SK-N-SH (cell line): ENCODE results near the gene ISOC2. TPM values are rescaled to one million over a fixed set of nuclear protein-coding genes. Genes with fewer than 3 reads are reported as not detected.

Source experiments
- CTCF ChIA-PET: fragments of 300-600, 350-600 bp; formaldehyde crosslinking; extraction: SDS; loops from one replicate; lab custom pipeline; 2021; lab: Yijun Ruan, JAX
- POLR2A ChIA-PET: fragments of 350-600 bp; sonication (Branson Sonifier 250); formaldehyde crosslinking; extraction: SDS; loops from one replicate; lab custom pipeline; 2020; ENCODE audit warnings: antibody characterized with exemption, inconsistent platforms; lab: Yijun Ruan, JAX
- DNase-seq: peaks from one replicate; pipeline ENCODE4 v3.0.0; 2012
- H2AFZ ChIP-seq: fragments of 200-600 bp; sonication (generic); 2 replicates; pipeline ENCODE4 v1.8.1; 2016; ENCODE audit warnings: antibody characterized with exemption, mild to moderate bottlenecking, low read depth
- H3F3A ChIP-seq: fragments of 200-600 bp; sonication (generic); replicated peaks from 2 replicates; pipeline ENCODE3; 2016; ENCODE audit warnings: antibody characterized with exemption, mild to moderate bottlenecking; ENCODE audit not compliant: insufficient read depth
- H3K27ac ChIP-seq, 2 experiments: fragments of 200-500 bp in 1 of 2; fragments of 200-600 bp in 1 of 2; sonication (Bioruptor generic) in 1 of 2; sonication (generic), shearing (Covaris generic) in 1 of 2; 2 replicates each; pipeline versions ENCODE4 v1.5.1 to v1.6.1; 2014 to 2016; ENCODE audit warnings: low read depth in 2 of 2, inconsistent platforms in 1 of 2, low read length in 1 of 2, mild to moderate bottlenecking in 1 of 2, mixed read lengths in 1 of 2
- H3K27me3 ChIP-seq: fragments of 200-600 bp; sonication (generic), shearing (Covaris generic); 2 replicates; pipeline ENCODE4 v1.6.1; 2016; ENCODE audit warnings: mixed run types; ENCODE audit not compliant: insufficient read depth
- H3K36me3 ChIP-seq, 2 experiments: fragments of 200-500 bp in 1 of 2; fragments of 200-600 bp in 1 of 2; sonication (Bioruptor generic) in 1 of 2; sonication (generic) in 1 of 2; replicated peaks in 1 of 2; 2 replicates each; pipeline versions ENCODE3 to v1.5.1; 2014 to 2016; ENCODE audit warnings: low read length in 1 of 2, mild to moderate bottlenecking in 1 of 2; ENCODE audit not compliant: insufficient read depth in 2 of 2, control insufficient read depth in 1 of 2
- H3K4me1 ChIP-seq, 2 experiments: fragments of 200-500 bp in 1 of 2; fragments of 200-600 bp in 1 of 2; sonication (Bioruptor generic) in 1 of 2; sonication (generic), shearing (Covaris generic) in 1 of 2; 2 replicates each; pipeline versions ENCODE4 v1.5.1 to v1.6.1; 2014 to 2016; ENCODE audit warnings: low read depth in 1 of 2, low read length in 1 of 2, mixed run types in 1 of 2; ENCODE audit not compliant: insufficient read depth in 2 of 2, control insufficient read depth in 1 of 2
- H3K4me2 ChIP-seq: fragments of 200-600 bp; sonication (generic), shearing (Covaris generic); 2 replicates; pipeline ENCODE4 v1.6.1; 2017; ENCODE audit warnings: mixed run types
- H3K4me3 ChIP-seq, 2 experiments: fragments of 200-500 bp in 1 of 2; fragments of 200-600 bp in 1 of 2; sonication (Bioruptor generic) in 1 of 2; sonication (generic), shearing (Covaris generic) in 1 of 2; 2 replicates each; pipeline versions ENCODE4 v1.5.1 to v1.8.1; 2014 to 2016; ENCODE audit warnings: low read depth in 2 of 2, inconsistent platforms in 1 of 2, low read length in 1 of 2, mild to moderate bottlenecking in 1 of 2, mixed read lengths in 1 of 2, moderate library complexity in 1 of 2
- H3K79me2 ChIP-seq: fragments of 200-600 bp; sonication (generic); 2 replicates; pipeline ENCODE4 v1.8.1; 2017; ENCODE audit warnings: mild to moderate bottlenecking; ENCODE audit not compliant: insufficient read depth
- H3K9ac ChIP-seq: fragments of 200-600 bp; sonication (generic); 2 replicates; pipeline ENCODE4 v1.6.1; 2017; ENCODE audit warnings: mixed run types
- H3K9me2 ChIP-seq: fragments of 200-600 bp; sonication (generic); 2 replicates; pipeline ENCODE4 v1.6.1; 2017; ENCODE audit warnings: mixed run types
- H3K9me3 ChIP-seq: fragments of 200-600 bp; sonication (generic); 2 replicates; pipeline ENCODE4 v1.6.1; 2017; ENCODE audit warnings: mixed run types, mild to moderate bottlenecking, moderate library complexity
- H4K20me1 ChIP-seq: fragments of 200-600 bp; sonication (generic); 2 replicates; pipeline ENCODE4 v1.6.1; 2017; ENCODE audit warnings: mild to moderate bottlenecking, mixed run types; ENCODE audit not compliant: insufficient read depth
- CHD2 ChIP-seq: fragments of 150-350 bp; IDR thresholded peaks from 2 replicates; pipeline ENCODE4 v1.6.1; 2018; ENCODE audit warnings: low read length; ENCODE audit not compliant: partially characterized antibody
- ELF1 ChIP-seq: IDR thresholded peaks from 2 replicates; pipeline ENCODE4 v1.4.0; 2012
- FOXJ3 ChIP-seq: sonication (generic); formaldehyde crosslinking; IDR thresholded peaks from 2 replicates; pipeline ENCODE4 v1.5.1; 2020; ENCODE audit warnings: mild to moderate bottlenecking, missing genetic modification reagents
- FOXM1 ChIP-seq: IDR thresholded peaks from 2 replicates; pipeline ENCODE4 v1.4.0; 2012; ENCODE audit warnings: low read depth, mild to moderate bottlenecking
- GATA2 ChIP-seq: sonication (generic); formaldehyde crosslinking; IDR thresholded peaks from 2 replicates; pipeline ENCODE4 v1.5.0; 2020; ENCODE audit warnings: mild to moderate bottlenecking, missing genetic modification reagents
- MXI1 ChIP-seq: IDR thresholded peaks from 2 replicates; pipeline ENCODE4 v1.6.1; 2012; ENCODE audit warnings: mild to moderate bottlenecking, low read depth, low read length, improper control_type of control experiment
- POLR2AphosphoS5 ChIP-seq: IDR thresholded peaks from 2 replicates; pipeline ENCODE4 v1.6.1; 2012; ENCODE audit warnings: low read depth, low read length
- RAD21 ChIP-seq: IDR thresholded peaks from 2 replicates; pipeline ENCODE4 v1.6.1; 2012; ENCODE audit warnings: mild to moderate bottlenecking, low read length
- RCOR1 ChIP-seq: fragments of 150-350 bp; IDR thresholded peaks from 2 replicates; pipeline ENCODE4 v1.6.1; 2017; ENCODE audit warnings: antibody characterized with exemption, low read length
- RFX5 ChIP-seq: IDR thresholded peaks from 2 replicates; pipeline ENCODE4 v1.6.1; 2012; ENCODE audit warnings: mild to moderate bottlenecking, improper control_type of control experiment, low read length
- RXRA ChIP-seq: IDR thresholded peaks from 2 replicates; pipeline ENCODE4 v1.4.0; 2012; ENCODE audit warnings: low read depth, mild to moderate bottlenecking, borderline replicate concordance
- YY1 ChIP-seq: IDR thresholded peaks from 2 replicates; pipeline ENCODE4 v1.4.0; 2012; ENCODE audit warnings: low read depth, mild to moderate bottlenecking
- WGBS: methylation state at CpG from one replicate; pipeline ENCODE4 v1.1.6; 2017; ENCODE audit warnings: low lambda C conversion rate; 5-methylcytosine and 5-hydroxymethylcytosine counted together
- polyA plus RNA-seq, 3 experiments: library from polyadenylated mRNA; depleted of rRNA; stranded (reverse); fragments of >200 nt; gene quantifications; 2 replicates each; pipeline ENCODE4 v1.2.3, GENCODE V29; 2012
- TF ChIP-seq, protein P1 (sequence below): IDR thresholded peaks from 2 replicates; pipeline ENCODE4; 2012
- TF ChIP-seq, protein P2 (sequence below): IDR thresholded peaks from 2 replicates; pipeline ENCODE4 v1.4.0; 2012; ENCODE audit warnings: low read depth
- TF ChIP-seq, protein P3 (sequence below): fragments of 150-350 bp; IDR thresholded peaks from 2 replicates; pipeline ENCODE4 v1.6.1; 2017; ENCODE audit warnings: antibody characterized with exemption, low read length, low read depth, borderline replicate concordance
- TF ChIP-seq, protein P4 (sequence below): IDR thresholded peaks from 2 replicates; pipeline ENCODE4 v1.4.0; 2012; ENCODE audit warnings: low read depth, borderline replicate concordance
- TF ChIP-seq, protein P5 (sequence below): fragments of 200-600 bp; sonication (generic); IDR thresholded peaks from 2 replicates; pipeline ENCODE4 v1.6.1; 2017; ENCODE audit warnings: antibody characterized with exemption, mild to moderate bottlenecking, moderate library complexity

ISOC2 gene
- polyA plus RNA-seq, 1 of the 3 experiments (the other 2 are of a cell fraction), result 65.4 TPM

DNA sequence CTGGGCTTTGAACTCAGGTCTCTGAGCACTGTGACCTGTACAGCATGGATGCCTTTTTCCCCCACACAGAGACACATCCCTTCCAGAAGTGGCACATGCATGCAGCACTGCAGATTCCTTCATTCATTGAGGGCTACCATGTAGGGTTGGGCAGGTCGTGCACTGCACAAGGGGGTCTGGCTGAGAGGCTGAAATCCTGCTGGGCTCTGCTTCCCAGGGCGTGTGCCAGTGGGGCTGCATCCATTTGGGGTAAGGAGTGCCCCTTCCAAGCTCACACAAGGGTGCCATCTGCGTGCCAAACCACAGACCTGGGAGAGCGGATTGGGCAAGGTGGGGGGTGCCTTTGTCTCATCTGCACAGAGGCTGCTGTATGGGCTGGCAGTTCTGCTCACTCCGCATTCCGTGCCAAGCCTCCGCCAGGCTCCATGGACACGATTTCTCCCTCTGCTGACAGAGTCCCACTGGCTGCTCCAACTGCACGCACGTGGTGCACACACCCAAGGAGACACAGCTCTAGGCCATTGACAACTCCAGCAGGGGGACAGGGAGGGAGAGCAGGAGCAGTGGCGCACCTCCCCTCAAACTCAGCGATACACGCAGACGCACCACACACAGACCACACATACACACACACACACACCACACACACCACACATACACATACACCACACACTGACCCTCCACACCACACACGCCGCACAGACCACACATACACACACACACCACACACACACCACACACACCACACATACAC, 13.8 kb downstream of the ISOC2 start:
- WGBS, result 4% methylated on average over 13 of the region's 16 CpGs
- no peak overlapping the region for H3K4me2 ChIP-seq
- H3K9ac ChIP-seq, result no peak overlapping the region
- peaks cover 0 to 12% of the 10 kb centered on the region in 2 experiments; a peak in 2 of 4 replicates for H3K4me1 ChIP-seq
- H3K79me2 ChIP-seq, result no peaks in the 10 kb centered on the region
- H3K9me3 ChIP-seq, result no peaks in the 10 kb centered on the region
- no peaks in the 10 kb centered on the region for H3K36me3 ChIP-seq
- no peaks in the 10 kb centered on the region for H3K9me2 ChIP-seq
- H3K27me3 ChIP-seq, result peaks cover 51% of the 10 kb centered on the region
- peak; percentile 78 for DNase-seq
- H2AFZ ChIP-seq, result no peak overlapping the region
- peaks cover 8% of the 10 kb centered on the region for H3F3A ChIP-seq
- TF ChIP-seq YY1 (no peak), MXI1 (peak; percentile 97), POLR2AphosphoS5 (no peak), RAD21 (no peak)
- TF ChIP-seq, protein P1, sequence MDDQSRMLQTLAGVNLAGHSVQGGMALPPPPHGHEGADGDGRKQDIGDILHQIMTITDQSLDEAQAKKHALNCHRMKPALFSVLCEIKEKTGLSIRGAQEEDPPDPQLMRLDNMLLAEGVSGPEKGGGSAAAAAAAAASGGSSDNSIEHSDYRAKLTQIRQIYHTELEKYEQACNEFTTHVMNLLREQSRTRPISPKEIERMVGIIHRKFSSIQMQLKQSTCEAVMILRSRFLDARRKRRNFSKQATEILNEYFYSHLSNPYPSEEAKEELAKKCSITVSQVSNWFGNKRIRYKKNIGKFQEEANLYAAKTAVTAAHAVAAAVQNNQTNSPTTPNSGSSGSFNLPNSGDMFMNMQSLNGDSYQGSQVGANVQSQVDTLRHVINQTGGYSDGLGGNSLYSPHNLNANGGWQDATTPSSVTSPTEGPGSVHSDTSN, result no peak
- TF ChIP-seq, protein P2, sequence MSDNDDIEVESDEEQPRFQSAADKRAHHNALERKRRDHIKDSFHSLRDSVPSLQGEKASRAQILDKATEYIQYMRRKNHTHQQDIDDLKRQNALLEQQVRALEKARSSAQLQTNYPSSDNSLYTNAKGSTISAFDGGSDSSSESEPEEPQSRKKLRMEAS, result peak; percentile 60; the same call in 1 of the 2 replicates
- ChIA-PET CTCF (interaction anchor here (0.6 to 1.7 kb wide), 4 partner anchors 20 to 874 kb away, joined by 3 to 5 read pairs (median 4); partner anchors contain the start of gene LILRA2), POLR2A (no interaction called here)
- peaks cover 5% of the 10 kb centered on the region; the same call in 1 of the 2 replicates for H4K20me1 ChIP-seq
- no peak overlapping the region for H3K27ac ChIP-seq
- no peak overlapping the region for H3K4me3 ChIP-seq

DNA sequence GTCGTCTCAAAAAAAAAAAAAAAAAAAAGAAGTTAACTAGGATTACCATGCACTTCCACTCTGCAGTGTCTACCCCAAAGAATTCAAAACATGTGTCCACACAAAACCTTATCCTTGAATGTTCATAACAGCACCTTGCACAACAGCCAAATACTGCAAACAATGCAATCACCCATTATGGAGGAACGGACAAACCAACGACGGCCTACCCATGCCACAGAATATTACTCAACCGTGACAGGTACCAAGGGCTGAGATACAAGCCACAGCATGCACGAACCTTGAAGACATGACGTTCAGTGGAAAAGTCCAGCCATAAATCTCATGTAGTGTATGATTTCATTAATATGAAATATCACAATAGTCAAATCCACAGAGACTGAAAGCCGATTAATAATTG, 15.4 kb downstream of the ISOC2 start:
- ChIA-PET CTCF (interaction anchor here (1.7 kb wide), 1 partner anchor 305 kb away, joined by 5 read pairs; no protein-coding TSS in a partner anchor), POLR2A (no interaction called here)
- WGBS, result 35% methylated on average over 8 of the region's 8 CpGs
- Histone ChIP-seq H3K79me2 (no peaks in the 10 kb centered on the region), H3K27ac (no peak overlapping the region), H3K27me3 (peaks cover 49% of the 10 kb centered on the region), H3K36me3 (no peaks in the 10 kb centered on the region), H3K9me3 (no peaks in the 10 kb centered on the region), H2AFZ (no peak overlapping the region), H4K20me1 (peaks cover 5% of the 10 kb centered on the region; the same call in 1 of the 2 replicates), H3F3A (peaks cover 8% of the 10 kb centered on the region), H3K9ac (no peak overlapping the region), H3K9me2 (no peaks in the 10 kb centered on the region), H3K4me2 (no peak overlapping the region), H3K4me1 (peaks cover 0 to 5% of the 10 kb centered on the region in 2 experiments; a peak in 1 of 4 replicates), H3K4me3 (no peak overlapping the region)
- TF ChIP-seq RFX5 (no peak), RCOR1 (no peak), FOXJ3 (no peak), GATA2 (CRISPR knock-in tag) (no peak), RXRA (no peak), CHD2 (no peak), ELF1 (no peak), RAD21 (no peak), FOXM1 (no peak)
- TF ChIP-seq, protein P2, result no peak
- TF ChIP-seq, protein P3, sequence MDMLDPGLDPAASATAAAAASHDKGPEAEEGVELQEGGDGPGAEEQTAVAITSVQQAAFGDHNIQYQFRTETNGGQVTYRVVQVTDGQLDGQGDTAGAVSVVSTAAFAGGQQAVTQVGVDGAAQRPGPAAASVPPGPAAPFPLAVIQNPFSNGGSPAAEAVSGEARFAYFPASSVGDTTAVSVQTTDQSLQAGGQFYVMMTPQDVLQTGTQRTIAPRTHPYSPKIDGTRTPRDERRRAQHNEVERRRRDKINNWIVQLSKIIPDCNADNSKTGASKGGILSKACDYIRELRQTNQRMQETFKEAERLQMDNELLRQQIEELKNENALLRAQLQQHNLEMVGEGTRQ, result no peak
- TF ChIP-seq, protein P4, sequence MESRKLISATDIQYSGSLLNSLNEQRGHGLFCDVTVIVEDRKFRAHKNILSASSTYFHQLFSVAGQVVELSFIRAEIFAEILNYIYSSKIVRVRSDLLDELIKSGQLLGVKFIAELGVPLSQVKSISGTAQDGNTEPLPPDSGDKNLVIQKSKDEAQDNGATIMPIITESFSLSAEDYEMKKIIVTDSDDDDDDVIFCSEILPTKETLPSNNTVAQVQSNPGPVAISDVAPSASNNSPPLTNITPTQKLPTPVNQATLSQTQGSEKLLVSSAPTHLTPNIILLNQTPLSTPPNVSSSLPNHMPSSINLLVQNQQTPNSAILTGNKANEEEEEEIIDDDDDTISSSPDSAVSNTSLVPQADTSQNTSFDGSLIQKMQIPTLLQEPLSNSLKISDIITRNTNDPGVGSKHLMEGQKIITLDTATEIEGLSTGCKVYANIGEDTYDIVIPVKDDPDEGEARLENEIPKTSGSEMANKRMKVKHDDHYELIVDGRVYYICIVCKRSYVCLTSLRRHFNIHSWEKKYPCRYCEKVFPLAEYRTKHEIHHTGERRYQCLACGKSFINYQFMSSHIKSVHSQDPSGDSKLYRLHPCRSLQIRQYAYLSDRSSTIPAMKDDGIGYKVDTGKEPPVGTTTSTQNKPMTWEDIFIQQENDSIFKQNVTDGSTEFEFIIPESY, result no peak
- TF ChIP-seq, protein P5, sequence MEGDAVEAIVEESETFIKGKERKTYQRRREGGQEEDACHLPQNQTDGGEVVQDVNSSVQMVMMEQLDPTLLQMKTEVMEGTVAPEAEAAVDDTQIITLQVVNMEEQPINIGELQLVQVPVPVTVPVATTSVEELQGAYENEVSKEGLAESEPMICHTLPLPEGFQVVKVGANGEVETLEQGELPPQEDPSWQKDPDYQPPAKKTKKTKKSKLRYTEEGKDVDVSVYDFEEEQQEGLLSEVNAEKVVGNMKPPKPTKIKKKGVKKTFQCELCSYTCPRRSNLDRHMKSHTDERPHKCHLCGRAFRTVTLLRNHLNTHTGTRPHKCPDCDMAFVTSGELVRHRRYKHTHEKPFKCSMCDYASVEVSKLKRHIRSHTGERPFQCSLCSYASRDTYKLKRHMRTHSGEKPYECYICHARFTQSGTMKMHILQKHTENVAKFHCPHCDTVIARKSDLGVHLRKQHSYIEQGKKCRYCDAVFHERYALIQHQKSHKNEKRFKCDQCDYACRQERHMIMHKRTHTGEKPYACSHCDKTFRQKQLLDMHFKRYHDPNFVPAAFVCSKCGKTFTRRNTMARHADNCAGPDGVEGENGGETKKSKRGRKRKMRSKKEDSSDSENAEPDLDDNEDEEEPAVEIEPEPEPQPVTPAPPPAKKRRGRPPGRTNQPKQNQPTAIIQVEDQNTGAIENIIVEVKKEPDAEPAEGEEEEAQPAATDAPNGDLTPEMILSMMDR, result no peak
- no peak for DNase-seq
